Heart right ventricle (tissue), 16 donors: Measurements from ENCODE around the gene PRPH. TPM values are rescaled to one million over a fixed set of nuclear protein-coding genes. Genes with fewer than 3 reads are reported as not detected.
A peak's percentile ranks its signal among the peaks of the same experiment; 100 is the strongest.
"Not testable (repeated sequence)": the region's sequence is repeated elsewhere in the genome, so short reads cannot be mapped to it uniquely, and the experiment has no call there.

Experiments used
- ATAC-seq, 8 donors: fragments of 200-7000 bp; cut with Tn5 transposase; one replicate each; pipeline ENCODE4 v1.9.1; 2020; ENCODE audit warnings: mild to moderate bottlenecking in 8 of 8, moderate library complexity in 8 of 8, moderate number of reproducible peaks in 1 of 8
- DNase-seq, 2 donors: peaks; one replicate each; pipeline ENCODE4 v3.0.0-alpha.2; 2020
- H3K27ac ChIP-seq, 10 donors: fragments of 200-600 bp; sonication (generic) in 2 of 10; one replicate each; pipeline versions ENCODE4 v1.5.0 to v1.8.0; 2020 to 2022; ENCODE audit warnings: mild to moderate bottlenecking in 3 of 10
- H3K27me3 ChIP-seq, 7 donors: fragments of 200-600 bp; one replicate each; pipeline ENCODE4 v1.8.0; 2021 to 2022; ENCODE audit warnings: mild to moderate bottlenecking in 2 of 7
- H3K36me3 ChIP-seq, 9 donors: fragments of 200-600 bp; sonication (generic) in 1 of 9; one replicate each; pipeline versions ENCODE4 v1.5.0 to v1.8.0; 2020 to 2022; ENCODE audit warnings: mild to moderate bottlenecking in 2 of 9
- H3K4me1 ChIP-seq, 9 donors: fragments of 200-600 bp; sonication (generic) in 1 of 9; one replicate each; pipeline versions ENCODE4 v1.5.0 to v1.8.0; 2020 to 2022; ENCODE audit warnings: mild to moderate bottlenecking in 4 of 9
- H3K4me3 ChIP-seq, 10 donors: fragments of 200-600 bp; sonication (generic) in 2 of 10; one replicate each; pipeline versions ENCODE4 v1.5.0 to v1.8.0; 2020 to 2022; ENCODE audit warnings: mild to moderate bottlenecking in 7 of 10, moderate library complexity in 2 of 10
- H3K9me3 ChIP-seq, 11 donors: fragments of 200-600 bp in 10 of 11; sonication (generic) in 2 of 11; one replicate each; pipeline versions ENCODE4 v1.5.0 to v1.8.0; 2013 to 2022; ENCODE audit warnings: mild to moderate bottlenecking in 2 of 11, control low read depth in 1 of 11, moderate library complexity in 1 of 11
- WGBS, 2 donors: extraction: QIAGEN DNeasy Blood & Tissue Kit; methylation state at CpG; one replicate each; pipeline ENCODE4 v1.1.7; 2013; ENCODE audit warnings: inconsistent platforms in 1 of 2; 5-methylcytosine and 5-hydroxymethylcytosine counted together
- intact Hi-C, 10 donors: fragments of 100-400 bp; cut with DNase I; formaldehyde crosslinking; loops; one replicate each; pipeline versions ENCODE4 v1.11.1 to v1.14.2; 2022
- polyA plus RNA-seq, 2 donors: library from polyadenylated mRNA; stranded (reverse); fragments of 200-250 nt; gene quantifications; one replicate each; pipeline ENCODE4 v1.2.3, GENCODE V29; 2013
- total RNA-seq, 10 donors: library from RNA; stranded (reverse); fragmentation: NEBNext Ultra II Directional in 3 of 10; extraction: Animal tissue kit (Norgen Biotek cat#: 25700) in 3 of 10; gene quantifications; one replicate each; pipeline versions ENCODE4 v1.2.1 to v1.2.4, GENCODE V29; 2021 to 2023
- TF ChIP-seq, protein P1 (sequence below), 9 donors: fragments of 200-600 bp; sonication (generic) in 2 of 9; IDR thresholded peaks; one replicate each; pipeline versions ENCODE4 v1.5.0 to v1.8.0; 2021 to 2022; ENCODE audit warnings: antibody characterized with exemption in 9 of 9, mild to moderate bottlenecking in 5 of 9, moderate library complexity in 1 of 9
- donor health status: Arrhythmogenic right ventricular cardiomyopathy.
- donor health status: ischemic (EF 13 %, LVEDD 7.1; RV severe dilation, severe dysfunction).
- donor health status: healthy with polysubstance abuse.
- donor health status: DM: no; HTN: yes; CAD: no.
- donor health status: DM: no; HTN: no; CAD: no.
- donor health status: ischemic (EF 25% LVEDD 6.9; RV normal size, moderate dysfunction).
- donor health status: ischemic (EF 25% LVEDD 5.7; RV mildly dilated, moderate dysfunction).
- donor health status: healthy.
- donor health status: DM: yes; HTN: yes; CAD: no.
- donor health status: Ischemic cardiomyopathy.
- donor health status: ischemic (EF 35%, LVEDD 5.7; RV mildly dilated, moderate dysfunction).
- donor health status: nonischemic (EF 11% LVEDD 7.7; RV severe dilation, severe dysfunction).
- donor health status: DM: yes; HTN: yes; CAD: no.
- donor health status: PGD.
- donor health status: ischemic (EF 29% LVEDD 5.4; RV normal size, mild dysfunction).
- donor health status: nonischemic (EF 23%, LVEDD 6.1; RV moderate dilation, normal function).

Gene PRPH
- total and polyA plus RNA-seq, 12 donors: 0.10 to 0.64 (median 0.47) TPM; not detected in 5

DNA sequence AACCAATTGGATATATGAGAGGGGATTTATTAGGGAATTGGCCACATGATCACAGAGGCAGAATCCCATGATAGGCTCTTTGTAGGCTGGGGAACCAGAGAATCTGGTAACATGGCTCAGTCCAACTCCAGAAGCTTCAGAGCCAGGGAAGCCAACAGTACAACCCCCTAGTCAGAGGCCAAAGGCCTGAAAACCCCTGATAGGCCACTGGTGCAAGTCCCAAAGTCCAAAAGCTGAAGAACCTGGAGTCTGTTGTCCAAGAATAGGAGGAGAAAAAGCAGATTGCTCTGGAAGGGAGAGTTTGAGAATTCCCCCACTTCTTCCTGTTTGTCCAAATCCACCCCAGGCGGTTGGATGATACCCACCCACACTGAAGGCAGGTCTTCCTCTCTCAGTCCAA, 19.9 kb downstream of the PRPH start:
- intact Hi-C loops: no loop called here

DNA sequence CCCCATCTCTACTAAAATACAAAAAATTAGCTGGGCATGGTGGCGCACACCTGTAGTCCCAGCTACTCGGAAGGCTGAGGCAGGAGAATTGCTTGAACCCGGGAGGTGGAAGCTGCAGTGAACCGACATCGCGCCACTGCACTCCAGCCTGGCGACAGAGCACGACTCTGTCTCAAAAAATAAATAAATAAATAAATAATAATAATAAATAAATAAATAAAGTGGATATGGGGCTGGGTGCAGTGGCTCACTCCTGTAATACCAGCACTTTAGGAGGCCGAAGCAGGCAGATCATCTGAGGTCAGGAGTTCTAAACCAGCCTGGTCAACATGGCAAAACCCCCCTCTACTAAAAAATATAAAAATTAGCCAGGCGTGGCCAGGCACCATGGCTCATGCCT, 22.2 kb downstream of the PRPH start:
- intact Hi-C loops, H3K27me3 ChIP-seq, H3K4me1 ChIP-seq, H3K36me3 ChIP-seq, H3K27ac ChIP-seq, DNase-seq, ATAC-seq, H3K9me3 ChIP-seq, H3K4me3 ChIP-seq: not testable (repeated sequence)
- 95 to 98% methylated on average over 10 of the region's 10 CpGs for WGBS, 2 donors

More for the DNA sequence above, 19.9 kb downstream of the PRPH start:
- peaks cover 0 to 5% (median 3%) of the 10 kb centered on the region in 7 donors for H3K27me3 ChIP-seq
- no peak for ATAC-seq
- no peak overlapping the region for H3K4me3 ChIP-seq
- H3K4me1 ChIP-seq: no peaks in the 10 kb centered on the region
- no peak for DNase-seq
- TF ChIP-seq, protein P1, sequence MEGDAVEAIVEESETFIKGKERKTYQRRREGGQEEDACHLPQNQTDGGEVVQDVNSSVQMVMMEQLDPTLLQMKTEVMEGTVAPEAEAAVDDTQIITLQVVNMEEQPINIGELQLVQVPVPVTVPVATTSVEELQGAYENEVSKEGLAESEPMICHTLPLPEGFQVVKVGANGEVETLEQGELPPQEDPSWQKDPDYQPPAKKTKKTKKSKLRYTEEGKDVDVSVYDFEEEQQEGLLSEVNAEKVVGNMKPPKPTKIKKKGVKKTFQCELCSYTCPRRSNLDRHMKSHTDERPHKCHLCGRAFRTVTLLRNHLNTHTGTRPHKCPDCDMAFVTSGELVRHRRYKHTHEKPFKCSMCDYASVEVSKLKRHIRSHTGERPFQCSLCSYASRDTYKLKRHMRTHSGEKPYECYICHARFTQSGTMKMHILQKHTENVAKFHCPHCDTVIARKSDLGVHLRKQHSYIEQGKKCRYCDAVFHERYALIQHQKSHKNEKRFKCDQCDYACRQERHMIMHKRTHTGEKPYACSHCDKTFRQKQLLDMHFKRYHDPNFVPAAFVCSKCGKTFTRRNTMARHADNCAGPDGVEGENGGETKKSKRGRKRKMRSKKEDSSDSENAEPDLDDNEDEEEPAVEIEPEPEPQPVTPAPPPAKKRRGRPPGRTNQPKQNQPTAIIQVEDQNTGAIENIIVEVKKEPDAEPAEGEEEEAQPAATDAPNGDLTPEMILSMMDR (IDR thresholded peaks at IDR 0.05): no peak
- WGBS, 2 donors: 85 to 87% methylated on average over 1 of the region's 1 CpG
- no peak overlapping the region for H3K27ac ChIP-seq
- H3K36me3 ChIP-seq: no peaks in the 10 kb centered on the region
- no peaks in the 10 kb centered on the region for H3K9me3 ChIP-seq

DNA sequence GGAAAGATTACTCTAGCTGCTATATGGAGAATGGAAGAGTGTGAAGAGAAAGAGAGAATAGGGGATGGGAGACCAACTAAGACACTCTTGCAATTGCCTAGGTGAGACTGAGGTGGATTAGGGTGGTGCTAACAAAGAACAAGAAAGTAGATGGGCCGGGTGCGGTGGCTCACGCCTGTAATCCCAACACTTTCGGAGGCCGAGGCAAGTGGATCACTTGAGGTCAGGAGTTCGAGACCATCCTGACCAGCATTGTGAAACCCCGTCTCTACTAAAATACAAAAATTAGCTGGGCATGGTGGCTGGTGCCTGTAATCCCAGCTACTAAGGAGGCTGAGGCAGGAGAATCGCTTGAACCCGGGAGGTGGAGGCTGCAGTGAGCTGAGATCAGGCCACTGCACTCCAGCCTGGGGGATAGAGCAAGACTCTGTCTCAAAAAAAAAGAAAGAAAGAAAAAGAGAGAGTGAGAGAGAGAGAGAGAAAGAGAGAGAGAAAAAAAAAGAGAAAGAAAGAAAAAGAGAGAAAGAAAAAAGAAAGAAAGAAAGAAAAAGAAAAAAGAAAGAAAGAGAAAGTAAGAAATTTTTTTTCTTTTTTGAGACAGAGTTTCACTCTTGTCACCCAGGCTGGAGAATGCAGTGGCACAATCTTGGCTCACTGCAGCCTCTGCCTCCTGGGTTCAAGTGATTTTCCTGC, 25.6 kb downstream of the PRPH start:
- H3K4me1 ChIP-seq: peaks cover 0 to 14% (median 6%) of the 10 kb centered on the region in 9 donors
- H3K27me3 ChIP-seq, H3K9me3 ChIP-seq, intact Hi-C loops, H3K27ac ChIP-seq, H3K36me3 ChIP-seq, H3K4me3 ChIP-seq, DNase-seq, ATAC-seq: not testable (repeated sequence)
- 94 to 95% methylated on average over 9 of the region's 9 CpGs for WGBS, 2 donors

DNA sequence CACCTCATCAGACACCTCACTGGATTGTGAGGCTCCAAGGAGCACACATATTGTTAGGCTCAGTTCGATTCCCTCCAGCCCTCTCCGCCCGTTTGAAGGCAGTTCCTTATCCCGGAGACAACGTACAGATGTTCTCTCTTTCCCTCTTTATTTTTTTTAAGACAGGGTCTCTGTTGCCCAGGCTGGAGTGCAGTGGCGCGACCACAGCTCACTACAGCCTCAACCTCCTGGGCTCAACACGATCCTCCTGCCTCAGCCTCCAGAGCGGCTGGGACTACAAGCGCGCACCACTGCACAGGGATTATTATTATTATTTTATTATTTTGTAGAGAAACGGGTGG, 27.4 kb downstream of the PRPH start:
- H3K4me3 ChIP-seq: peak overlapping the region; percentile 44 to 82 (median 63)
- no peaks in the 10 kb centered on the region for H3K27me3 ChIP-seq
- TF ChIP-seq, protein P1 (IDR thresholded peaks at IDR 0.05): no peak
- H3K27ac ChIP-seq: peak overlapping the region in 9 of 10 donors; percentile 31 to 78 (median 61)
- DNase-seq: no peak
- WGBS, 2 donors: 43 to 47% methylated on average over 12 of the region's 12 CpGs
- H3K9me3 ChIP-seq: no peaks in the 10 kb centered on the region
- peaks cover 0 to 14% (median 6%) of the 10 kb centered on the region in 9 donors for H3K4me1 ChIP-seq
- intact Hi-C loops: no loop called here
- H3K36me3 ChIP-seq: peaks cover 0 to 7% (median 0%) of the 10 kb centered on the region in 9 donors
- ATAC-seq: no peak

DNA sequence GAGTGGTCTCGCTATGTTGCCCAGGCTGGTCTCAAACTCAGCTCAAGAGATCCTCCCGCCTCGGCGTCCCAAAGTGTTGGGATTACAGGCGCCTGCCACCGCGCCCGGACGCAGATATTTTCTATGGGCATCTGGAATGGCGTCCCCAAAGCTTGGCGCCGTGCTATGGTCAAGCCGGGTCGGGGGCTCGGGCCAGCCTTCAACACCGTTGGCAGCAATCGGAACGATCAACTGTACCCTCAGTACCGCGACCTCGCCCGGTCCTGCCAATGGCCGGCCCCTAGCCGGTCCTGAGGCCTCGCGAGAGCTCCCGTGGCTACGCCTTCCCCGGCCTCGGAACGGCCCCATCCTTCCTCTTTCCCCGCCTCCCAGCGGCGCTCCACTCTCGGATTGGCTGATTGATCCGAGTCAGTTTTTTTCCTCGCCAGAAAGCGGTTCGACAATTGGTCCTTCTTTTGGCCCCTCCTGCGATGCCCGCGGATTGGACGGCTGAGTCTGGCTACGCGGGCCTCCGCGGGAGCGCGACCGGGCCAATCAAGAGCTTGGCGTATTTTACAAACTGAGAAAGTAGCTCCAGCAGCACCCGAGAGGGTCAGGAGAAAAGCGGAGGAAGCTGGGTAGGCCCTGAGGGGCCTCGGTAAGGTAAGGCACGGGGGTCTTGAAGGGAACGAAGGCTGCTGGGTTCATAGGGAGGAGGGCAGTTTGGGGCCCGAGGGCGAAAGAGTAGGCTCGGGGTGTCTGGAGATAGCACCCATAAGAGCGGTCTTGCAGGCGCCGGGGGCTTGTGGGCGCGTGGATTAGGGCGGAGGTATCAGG, 28.0 kb downstream of the PRPH start, which contains the start of gene TROAP:
Gene TROAP (plus strand): TSS at position 548 of the 816 bp plus-strand sequence. CDS start 354 bp downstream, outside the sequence.
- ATAC-seq: peak; percentile 100
- peak within 1 kb of the TSS in 9 of 10 donors; percentile 31 to 78 (median 61) for H3K27ac ChIP-seq

More for the DNA sequence above, 28.0 kb downstream of the PRPH start, which contains the start of gene TROAP:
- DNase-seq: peak; percentile 97 to 98
- Histone ChIP-seq H3K36me3 (peaks cover 0 to 7% (median 0%) of the 10 kb centered on the region in 9 donors), H3K27me3 (no peaks in the 10 kb centered on the region), H3K4me1 (peaks cover 0 to 14% (median 6%) of the 10 kb centered on the region in 9 donors), H3K9me3 (no peaks in the 10 kb centered on the region), H3K4me3 (peak within 1 kb of the TSS; percentile 44 to 82 (median 63))
- intact Hi-C loops: no loop called here
- WGBS, 2 donors: 0% methylated on average over 65 of the region's 65 CpGs
- TF ChIP-seq, protein P1 (IDR thresholded peaks at IDR 0.05): no peak
